A549 (cell line): ENCODE measurements around the gene SF3A1. TPM values are rescaled to one million over a fixed set of nuclear protein-coding genes. Genes with fewer than 3 reads are reported as not detected.

Experiments
- ATAC-seq, 2 experiments: fragments of 200-7000 bp in 1 of 2; fragments of >200 bp in 1 of 2; cut with Nextera tagmentation in 1 of 2; cut with Tn5 transposase in 1 of 2; 3 replicates each; pipeline versions ENCODE4 v1.8.0 to v1.9.1; 2018 to 2020; ENCODE audit warnings: mild to moderate bottlenecking in 1 of 2, moderate library complexity in 1 of 2
- CTCF ChIA-PET: fragments of 300-600 bp; sonication (Branson Sonifier 250); formaldehyde crosslinking; extraction: SDS; loops from one replicate; lab custom pipeline; 2021; ENCODE audit warnings: antibody characterized with exemption, inconsistent platforms; lab: Yijun Ruan, JAX
- POLR2A ChIA-PET: fragments of 350-600 bp; formaldehyde crosslinking; extraction: SDS; loops from one replicate; lab custom pipeline; 2021; ENCODE audit warnings: antibody characterized with exemption, inconsistent platforms; lab: Yijun Ruan, JAX
- DNase-seq, 2 experiments: peaks; one replicate each; pipeline versions ENCODE4 v3.0.0 to v3.0.0-alpha.2; 2011 to 2016; ENCODE audit warnings: low read depth in 1 of 2, low spot score in 1 of 2
- FAIRE-seq: peaks from 2 replicates; lab custom pipeline; 2011; peaks lifted over from hg19 to GRCh38; lab: Jason Lieb, UNC
- H3K27ac ChIP-seq, 2 experiments: fragments of >200 bp; sonication (Bioruptor Twin); formaldehyde crosslinking; 3 replicates each; pipeline ENCODE4 v1.5.1; 2016 to 2017
- H3K4me1 ChIP-seq: fragments of >200 bp; sonication (Bioruptor Twin); formaldehyde crosslinking; 3 replicates; pipeline ENCODE4 v1.6.1; 2016
- H3K4me2 ChIP-seq: fragments of >200 bp; sonication (Bioruptor Twin); formaldehyde crosslinking; 3 replicates; pipeline ENCODE4 v1.6.1; 2016
- H3K4me3 ChIP-seq: fragments of >200 bp; sonication (Bioruptor Twin); formaldehyde crosslinking; 3 replicates; pipeline ENCODE4 v1.5.1; 2016
- H3K9me3 ChIP-seq: fragments of >200 bp; sonication (Bioruptor Twin); formaldehyde crosslinking; 3 replicates; pipeline ENCODE4 v1.6.1; 2016
- BCL3 ChIP-seq: fragments of >200 bp; sonication (Bioruptor Twin); formaldehyde crosslinking; IDR thresholded peaks from 3 replicates; pipeline ENCODE4 v1.6.1; 2016
- EP300 ChIP-seq, 2 experiments: fragments of >200 bp; sonication (Bioruptor Twin); formaldehyde crosslinking; IDR thresholded peaks; 2 replicates in 1 of 2; 3 replicates in 1 of 2; pipeline ENCODE4 v1.6.1; 2016 to 2017
- HEYL ChIP-seq: fragments of 250-450 bp; sonication (Bioruptor Pico); IDR thresholded peaks from 2 replicates; pipeline ENCODE4 v1.8.0; 2021; ENCODE audit warnings: mild to moderate bottlenecking, moderate library complexity
- JUN ChIP-seq, 2 experiments: fragments of >200 bp; sonication (Bioruptor Twin); formaldehyde crosslinking; IDR thresholded peaks; 2 replicates in 1 of 2; 3 replicates in 1 of 2; pipeline ENCODE4 v1.6.1; 2016 to 2017
- KDM1A ChIP-seq: fragments of 200-600 bp; sonication (generic); IDR thresholded peaks from 2 replicates; pipeline ENCODE4 v1.6.1; 2016; ENCODE audit warnings: low read depth, mild to moderate bottlenecking
- KDM5A ChIP-seq: fragments of 200-600 bp; sonication (generic); IDR thresholded peaks from 2 replicates; pipeline ENCODE4 v1.6.1; 2016; ENCODE audit warnings: antibody characterized with exemption, mild to moderate bottlenecking
- MAZ ChIP-seq: fragments of 150-350 bp; IDR thresholded peaks from 2 replicates; pipeline ENCODE4 v1.6.1; 2014; ENCODE audit warnings: antibody characterized with exemption, low read depth, low read length, borderline replicate concordance
- NFE2L2 ChIP-seq: fragments of 150-350 bp; conservative IDR thresholded peaks from 2 replicates; pipeline ENCODE4 v1.6.1; 2014; ENCODE audit warnings: low read length
- NPAS2 ChIP-seq: fragments of 250-450 bp; sonication (Bioruptor Pico); IDR thresholded peaks from 2 replicates; pipeline ENCODE4 v1.8.0; 2022; ENCODE audit warnings: mild to moderate bottlenecking, moderate library complexity, borderline replicate concordance
- NR3C1 ChIP-seq: fragments of >200 bp; sonication (Bioruptor Twin); formaldehyde crosslinking; IDR thresholded peaks from 3 replicates; pipeline ENCODE4 v1.6.1; 2017
- POLR2A ChIP-seq: IDR thresholded peaks from 2 replicates; pipeline ENCODE4 v1.6.1; 2012; ENCODE audit warnings: mild to moderate bottlenecking, low read length
- RAD21 ChIP-seq, 2 experiments: fragments of >200 bp in 1 of 2; sonication (Bioruptor Twin) in 1 of 2; formaldehyde crosslinking in 1 of 2; IDR thresholded peaks in 1 of 2; conservative IDR thresholded peaks in 1 of 2; 2 replicates in 1 of 2; 3 replicates in 1 of 2; pipeline ENCODE4 v1.6.1; 2012 to 2018; ENCODE audit warnings: inconsistent platforms in 1 of 2
- REST ChIP-seq: fragments of 200-600 bp; sonication (generic); IDR thresholded peaks from 2 replicates; pipeline ENCODE4 v1.6.1; 2016; ENCODE audit warnings: antibody characterized with exemption, mild to moderate bottlenecking, moderate library complexity
- RFX5 ChIP-seq: fragments of 450-650 bp; IDR thresholded peaks from 2 replicates; pipeline ENCODE4 v1.7.1; 2014; ENCODE audit warnings: antibody characterized with exemption, mild to moderate bottlenecking, moderate library complexity
- SMC3 ChIP-seq: fragments of >200 bp; sonication (Bioruptor Twin); formaldehyde crosslinking; IDR thresholded peaks from 3 replicates; pipeline ENCODE4 v1.6.1; 2018; ENCODE audit warnings: inconsistent platforms
- WGBS: methylation state at CpG from one replicate; pipeline ENCODE4 v1.1.6; 2017; ENCODE audit errors: missing lambda C conversion rate; 5-methylcytosine and 5-hydroxymethylcytosine counted together
- polyA plus RNA-seq, 4 experiments: library from polyadenylated mRNA; depleted of rRNA in 3 of 4; stranded (reverse); fragments of >200 nt; fragmentation: RNase III in 1 of 4; extraction: RNeasy Plus Mini Kit Qiagen cat#74134 plus additional on column Dnase treatment in 1 of 4; gene quantifications; 2 replicates in 3 of 4; 3 replicates in 1 of 4; pipeline ENCODE4 v1.2.3, GENCODE V29; 2011 to 2017
- TF ChIP-seq, protein P1 (sequence below): fragments of 450-650 bp; IDR thresholded peaks from 2 replicates; pipeline ENCODE4 v1.6.1; 2014; ENCODE audit warnings: antibody characterized with exemption

Gene SF3A1
- polyA plus RNA-seq, 2 of the 4 experiments (the other 2 are of a cell fraction), result 47.0 to 57.9 TPM

DNA sequence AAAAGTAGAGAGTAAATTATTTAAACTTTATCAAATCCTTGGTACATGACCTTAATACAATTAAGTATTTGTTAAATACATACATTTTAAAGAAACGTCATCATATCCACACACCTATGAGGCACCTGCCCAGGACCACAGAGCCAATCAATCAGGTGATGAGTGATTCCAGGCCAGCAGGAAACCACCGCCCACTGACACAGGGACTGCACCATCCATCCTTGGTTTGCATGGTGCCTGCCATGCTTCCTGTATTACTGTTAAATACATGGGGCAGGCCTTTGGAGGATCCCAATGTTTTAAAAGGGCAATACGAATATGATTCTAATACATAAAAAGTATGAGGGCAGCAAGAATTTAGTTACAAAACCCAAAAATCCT is 23.0 kb downstream of the SF3A1 start (continued):
- no peak for TF ChIP-seq REST
- no peak for TF ChIP-seq HEYL (CRISPR knock-in tag)
- TF ChIP-seq RFX5, result no peak
- no peak for TF ChIP-seq POLR2A
- TF ChIP-seq NR3C1, result no peak

GRCh38 chr22:30332994-30333706 is 23.5 kb downstream of the SF3A1 start:
- ChIA-PET POLR2A (no interaction called here), CTCF (interaction anchor here (1.1 to 2.8 kb wide), 3 partner anchors 10 to 77 kb away, joined by 3 to 8 read pairs (median 4); no protein-coding TSS in a partner anchor)
- H3K4me2 ChIP-seq, result no peak overlapping the region
- H3K4me1 ChIP-seq, result peaks cover under 1% of the 10 kb centered on the region; the same call in 1 of the 3 replicates
- TF ChIP-seq NFE2L2 (no peak), RAD21 (conservative IDR thresholded peaks at IDR 0.05 in 1 of 2, IDR thresholded peaks at IDR 0.05 in 1 of 2) (no peak), BCL3 (no peak), EP300 (IDR thresholded peaks at IDR 0.05) (no peak), MAZ (no peak)
- ATAC-seq (no peak), DNase-seq (no peak), FAIRE-seq (no peak)
- no peak overlapping the region for H3K27ac ChIP-seq
- no peaks in the 10 kb centered on the region for H3K9me3 ChIP-seq
- H3K4me3 ChIP-seq, result no peak overlapping the region
- WGBS, result 95% methylated on average over 2 of the region's 2 CpGs

- no peak overlapping the region for H3K4me3 ChIP-seq
- TF ChIP-seq BCL3, result no peak
- no peak for TF ChIP-seq NPAS2 (CRISPR knock-in tag)
- WGBS, result 91% methylated on average over 3 of the region's 5 CpGs
- no peak overlapping the region for H3K27ac ChIP-seq
- DNase-seq (no peak), FAIRE-seq (no peak), ATAC-seq (no peak)
- no peak overlapping the region for H3K4me2 ChIP-seq
- ChIA-PET POLR2A (no interaction called here), CTCF (interaction anchor here (0.6 to 2.8 kb wide), 4 partner anchors 9 to 820 kb away, joined by 3 to 8 read pairs (median 4); no protein-coding TSS in a partner anchor)
- H3K4me1 ChIP-seq, result peaks cover 6% of the 10 kb centered on the region; the same call in 2 of the 3 replicates
- no peaks in the 10 kb centered on the region for H3K9me3 ChIP-seq
These were observed 24.1 kb downstream of the SF3A1 start for GRCh38 chr22:30332551-30332950.

DNA sequence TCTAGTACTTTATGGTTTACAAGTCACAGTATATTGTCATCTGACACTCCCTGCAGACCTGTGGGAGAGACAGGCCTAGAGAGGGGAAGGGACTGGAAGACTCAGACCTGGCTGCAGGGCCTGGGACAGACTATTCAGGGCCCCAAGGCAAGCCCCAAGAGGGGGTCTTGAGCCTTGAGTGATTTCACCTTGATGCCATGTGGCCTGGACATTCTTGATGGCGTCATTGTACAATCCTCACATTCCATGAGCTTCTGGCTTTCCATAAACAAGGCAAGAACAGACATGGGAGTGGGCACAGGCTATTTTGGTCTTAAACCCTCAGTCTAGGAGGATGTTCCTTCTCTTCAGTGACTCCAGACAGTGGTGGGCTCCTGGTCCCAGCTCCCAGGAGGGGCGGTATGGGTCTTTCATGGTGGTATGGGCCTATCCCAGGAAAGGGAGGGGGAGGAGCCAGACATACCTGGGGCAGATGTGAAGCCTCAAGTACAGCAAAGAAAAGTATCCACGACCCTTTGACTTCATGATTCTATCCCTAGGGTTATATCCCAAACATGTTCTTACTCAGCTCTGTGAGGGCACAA is 28.1 kb downstream of the SF3A1 start:
- FAIRE-seq (no peak), ATAC-seq (no peak), DNase-seq (no peak)
- WGBS, result 80% methylated on average over 3 of the region's 3 CpGs
- Histone ChIP-seq H3K9me3 (no peaks in the 10 kb centered on the region), H3K4me2 (no peak overlapping the region), H3K27ac (no peak overlapping the region), H3K4me3 (no peak overlapping the region), H3K4me1 (peaks cover 24% of the 10 kb centered on the region)
- ChIA-PET CTCF (interaction anchor here (0.9 to 2.5 kb wide), 10 partner anchors 11 to 65 kb away, joined by 3 to 11 read pairs (median 4); partner anchors contain the start of genes CCDC157 and SF3A1), POLR2A (no interaction called here)
- TF ChIP-seq KDM1A (no peak), NFE2L2 (no peak), JUN (IDR thresholded peaks at IDR 0.05) (no peak), SMC3 (no peak), KDM5A (no peak), RAD21 (conservative IDR thresholded peaks at IDR 0.05 in 1 of 2, IDR thresholded peaks at IDR 0.05 in 1 of 2) (no peak), BCL3 (no peak), RFX5 (no peak)
- TF ChIP-seq, protein P1, sequence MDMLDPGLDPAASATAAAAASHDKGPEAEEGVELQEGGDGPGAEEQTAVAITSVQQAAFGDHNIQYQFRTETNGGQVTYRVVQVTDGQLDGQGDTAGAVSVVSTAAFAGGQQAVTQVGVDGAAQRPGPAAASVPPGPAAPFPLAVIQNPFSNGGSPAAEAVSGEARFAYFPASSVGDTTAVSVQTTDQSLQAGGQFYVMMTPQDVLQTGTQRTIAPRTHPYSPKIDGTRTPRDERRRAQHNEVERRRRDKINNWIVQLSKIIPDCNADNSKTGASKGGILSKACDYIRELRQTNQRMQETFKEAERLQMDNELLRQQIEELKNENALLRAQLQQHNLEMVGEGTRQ, result no peak
